GM04504 (cell line): ENCODE data around the gene GNLY.
"Not testable (repeated sequence)": the region's sequence is repeated elsewhere in the genome, so short reads cannot be mapped to it uniquely, and the experiment has no call there.

ENCODE experiments used
- DNase-seq: peaks from one replicate; pipeline ENCODE4 v3.0.0-alpha.2; 2012; ENCODE audit warnings: low read depth

The GNLY gene

DNA sequence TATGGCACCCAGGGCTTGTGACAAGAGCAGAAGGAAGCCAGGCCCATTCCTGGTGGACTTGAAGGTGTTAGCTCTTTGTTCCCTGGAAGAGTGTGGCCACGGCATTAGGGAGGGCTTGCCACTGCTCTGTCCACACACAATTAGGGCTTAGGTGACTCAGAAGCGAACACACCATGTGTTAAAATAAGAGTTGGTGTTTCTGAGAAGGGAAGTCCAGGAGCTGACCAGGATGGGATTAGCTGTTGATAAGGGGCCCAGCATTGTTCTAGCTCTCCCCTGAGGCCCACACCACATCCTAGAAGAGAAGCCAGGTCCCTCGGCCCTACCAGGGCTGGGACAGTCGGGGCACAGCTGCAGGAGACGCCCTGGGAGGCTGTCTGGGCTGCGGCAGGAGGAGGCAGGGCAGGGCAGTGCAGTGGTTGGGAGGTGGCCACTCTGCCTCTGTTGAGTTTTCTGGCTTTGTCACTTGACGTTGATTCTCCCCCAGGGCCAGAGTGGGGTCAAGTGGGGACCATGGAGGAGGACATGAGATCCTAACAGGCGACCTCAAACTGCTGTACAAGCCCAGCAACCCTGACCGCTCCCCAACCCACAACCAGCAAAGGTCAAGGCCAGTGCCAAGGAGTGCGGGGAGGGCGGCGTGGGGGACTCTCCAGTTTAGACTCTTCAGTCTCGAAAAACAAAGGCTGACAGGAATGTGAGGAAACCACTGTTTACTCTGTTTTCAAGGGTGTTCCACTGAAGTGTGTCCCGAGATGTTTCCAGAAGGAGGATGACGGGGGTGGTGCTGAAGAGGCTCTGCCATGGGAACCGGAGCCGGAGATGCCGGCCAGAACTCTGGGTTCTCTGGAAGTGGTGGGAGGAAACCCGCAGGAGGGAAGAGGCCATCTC lies 16.8 kb downstream of the GNLY start:
- no peak for DNase-seq

DNA sequence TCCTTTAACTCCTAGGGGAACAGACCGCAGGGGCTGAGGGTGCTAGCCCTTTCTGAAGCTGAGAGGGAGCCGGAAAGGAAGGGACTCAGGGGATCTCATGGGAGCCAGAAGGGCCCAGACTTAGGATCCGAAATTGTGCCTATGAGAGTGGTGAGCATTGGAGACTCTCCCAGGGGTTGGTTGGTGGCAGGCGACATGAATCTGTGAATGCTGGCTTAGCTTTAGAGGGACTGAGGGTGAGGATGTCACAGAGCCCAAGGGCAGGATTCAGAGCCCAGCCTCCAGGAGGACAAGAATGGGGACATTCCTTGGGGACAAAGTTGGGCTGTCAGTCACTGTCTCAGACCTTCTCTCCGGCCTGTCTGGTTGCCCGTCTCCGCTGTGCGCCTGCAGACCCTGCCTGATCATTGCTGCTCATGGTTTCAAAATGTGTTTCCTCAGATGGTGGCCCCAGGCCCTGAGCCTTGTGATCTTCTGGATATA lies 17.5 kb downstream of the GNLY start:
- DNase-seq: no peak

DNA sequence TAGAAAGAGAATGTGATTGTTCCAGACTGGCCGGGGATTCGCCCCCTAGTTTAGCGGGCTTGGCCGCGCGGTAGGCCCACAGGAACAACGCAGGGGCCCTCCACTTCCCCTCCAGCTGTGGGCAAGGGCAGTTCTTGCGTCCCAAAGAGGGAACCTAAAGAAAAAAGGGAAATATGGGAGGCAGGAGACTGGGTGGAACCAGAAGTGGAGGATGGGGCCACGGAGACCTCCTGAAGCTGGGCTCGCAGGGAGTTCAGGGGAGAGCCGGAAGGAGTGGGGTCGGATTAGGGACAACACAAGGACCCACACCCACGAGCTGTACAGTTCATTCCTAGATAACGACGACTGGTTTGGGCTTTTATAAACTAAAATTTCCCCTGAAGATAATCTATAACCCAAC lies 18.2 kb downstream of the GNLY start:
- no peak for DNase-seq

DNA sequence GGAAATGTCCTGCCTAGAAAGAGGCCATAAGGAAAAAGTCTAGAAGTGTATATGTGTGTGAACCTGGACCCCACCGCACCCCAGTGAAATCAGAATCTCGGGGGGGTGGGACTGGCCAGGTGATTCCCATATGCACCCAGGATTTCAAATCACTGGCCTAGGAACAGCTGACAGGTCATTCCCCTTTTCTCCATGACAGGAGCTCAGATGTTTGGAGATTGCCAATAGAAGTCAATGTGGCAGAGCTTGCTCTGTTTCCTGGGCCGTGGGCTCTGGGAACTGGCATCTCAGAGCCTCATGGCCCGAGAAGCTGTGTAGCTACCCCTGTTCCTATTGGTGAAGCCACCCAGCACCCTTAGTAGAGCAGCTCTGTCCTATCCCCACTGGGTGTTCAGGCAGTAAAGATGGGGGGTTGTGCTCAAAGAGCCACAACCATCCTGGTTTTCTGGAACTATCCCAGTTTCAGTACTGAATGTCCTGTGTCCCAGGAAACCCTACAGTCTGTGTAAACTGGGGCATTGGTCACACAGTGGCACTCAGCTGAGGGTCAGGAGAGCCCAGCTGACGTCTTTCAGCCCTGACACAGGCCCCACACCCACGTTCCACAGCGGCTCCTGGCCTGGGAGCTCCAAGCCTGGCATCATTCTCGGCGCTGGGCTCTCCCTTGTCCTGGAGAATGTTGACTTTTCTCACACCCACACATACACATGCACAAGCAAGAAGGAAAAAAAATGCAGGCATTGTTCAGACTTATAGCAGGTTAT lies 18.9 kb downstream of the GNLY start:
- no peak for DNase-seq

DNA sequence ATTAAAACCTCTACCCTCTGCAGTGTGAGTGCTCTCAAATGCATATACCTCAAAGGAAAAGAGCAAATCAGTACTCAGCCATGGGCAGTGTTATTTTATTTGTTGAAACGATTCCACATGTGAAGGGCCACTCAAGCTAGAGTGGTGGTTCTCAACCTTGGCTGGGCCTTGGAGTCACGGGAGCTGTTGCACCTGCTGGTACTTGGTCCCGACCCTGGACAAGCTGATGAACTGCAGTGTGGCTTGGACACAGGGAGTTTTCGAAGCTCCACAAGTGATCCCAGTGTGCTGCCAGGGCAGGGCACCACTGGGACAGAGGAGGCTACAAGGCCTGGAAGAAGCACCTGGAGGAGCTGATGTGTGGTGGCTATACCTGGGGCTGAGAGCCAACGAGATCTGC lies 19.7 kb downstream of the GNLY start:
- DNase-seq: no peak

- not testable (repeated sequence) for DNase-seq
Measured at GRCh38 chr2:85714421-85714820, 20.3 kb downstream of the GNLY start.

GRCh38 chr2:85714841-85715240 lies 20.7 kb downstream of the GNLY start:
- no peak for DNase-seq

- no peak for DNase-seq
Measured at GRCh38 chr2:85716346-85716914, 22.3 kb downstream of the GNLY start.

DNA sequence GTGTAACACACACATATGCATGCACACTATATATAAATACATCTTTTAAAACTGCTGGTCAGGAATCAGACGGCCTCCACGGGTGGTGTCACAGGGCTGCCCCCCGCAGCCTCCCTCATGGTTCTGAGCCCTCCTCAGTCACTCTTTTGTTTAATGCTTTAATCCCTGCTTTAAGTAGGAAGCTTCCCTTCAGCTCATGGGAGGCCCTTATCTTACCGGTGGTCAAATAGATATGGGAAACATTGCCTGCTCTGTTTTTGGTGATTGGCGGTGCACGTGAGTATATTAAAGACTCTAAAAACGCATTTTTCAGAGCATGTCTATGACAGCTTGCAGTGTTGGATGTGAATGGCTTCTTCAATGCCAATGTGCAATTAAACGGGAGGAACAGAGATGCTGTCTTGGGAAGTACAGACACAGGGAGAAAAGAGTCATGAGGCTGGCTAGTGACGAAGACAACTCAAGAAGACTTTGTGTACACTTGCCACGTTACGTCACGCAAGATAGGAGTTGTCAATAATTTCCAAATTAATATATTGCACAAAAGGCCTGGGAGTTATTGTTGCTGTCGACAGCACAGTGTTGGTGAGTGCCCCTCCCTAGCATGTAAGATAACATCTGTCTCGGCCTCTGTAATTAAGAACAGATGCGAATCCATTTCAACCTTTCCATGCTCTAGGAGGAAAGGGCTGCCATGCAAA lies 23.3 kb downstream of the GNLY start:
- DNase-seq: peak; percentile 80

DNA sequence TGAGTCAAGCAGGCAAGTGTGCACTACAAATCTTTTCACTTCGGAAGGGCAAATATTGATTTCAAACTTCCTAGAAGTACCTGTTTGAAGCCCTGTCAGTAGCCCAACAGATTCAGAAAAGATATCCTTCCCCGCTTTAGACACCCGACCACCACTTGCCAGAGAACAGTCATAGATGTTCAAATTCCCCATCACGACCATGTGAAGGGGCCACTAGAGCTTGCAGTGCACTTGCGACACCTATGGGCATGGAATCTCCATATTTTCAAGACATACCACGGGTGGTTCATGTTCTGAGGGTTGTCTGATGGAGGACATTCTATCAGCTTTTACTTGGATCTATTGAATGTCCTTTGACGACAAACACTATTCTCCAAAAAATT lies 23.8 kb downstream of the GNLY start:
- DNase-seq: no peak

GRCh38 chr2:85718885-85719492 lies 24.8 kb downstream of the GNLY start:
- DNase-seq: no peak

DNA sequence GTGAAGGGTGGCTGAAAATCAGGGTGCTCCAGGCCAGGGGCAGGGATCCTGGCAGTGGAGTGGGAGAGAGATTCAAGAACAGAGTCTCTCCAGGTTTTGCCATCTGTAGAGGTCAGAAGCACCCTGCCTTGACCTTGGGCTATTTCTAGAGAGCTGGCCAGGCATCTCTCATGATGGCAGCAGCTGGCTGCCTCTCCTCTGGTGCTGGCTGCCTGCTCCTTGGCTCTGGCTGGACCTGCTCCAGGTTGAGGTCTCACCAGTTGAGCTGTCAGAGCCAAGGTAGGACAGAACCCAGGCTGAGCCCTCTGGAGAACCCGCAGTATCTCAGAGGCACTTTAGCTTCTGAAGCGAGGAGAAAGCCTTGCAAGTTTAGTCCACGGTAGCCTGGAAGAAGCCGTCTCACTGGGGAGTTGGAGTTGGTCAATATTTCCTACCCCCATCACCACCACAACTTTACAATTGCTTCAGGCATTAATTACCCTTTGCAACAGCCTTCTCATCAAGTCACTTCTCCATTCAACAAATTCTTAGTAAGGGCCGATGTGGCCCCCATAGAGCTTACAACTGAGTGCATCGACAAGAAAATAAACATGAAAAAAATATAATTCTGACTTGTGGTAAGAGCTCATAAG lies 25.6 kb downstream of the GNLY start:
- DNase-seq: no peak

GRCh38 chr2:85720533-85720932 lies 26.4 kb downstream of the GNLY start:
- DNase-seq: no peak

DNA sequence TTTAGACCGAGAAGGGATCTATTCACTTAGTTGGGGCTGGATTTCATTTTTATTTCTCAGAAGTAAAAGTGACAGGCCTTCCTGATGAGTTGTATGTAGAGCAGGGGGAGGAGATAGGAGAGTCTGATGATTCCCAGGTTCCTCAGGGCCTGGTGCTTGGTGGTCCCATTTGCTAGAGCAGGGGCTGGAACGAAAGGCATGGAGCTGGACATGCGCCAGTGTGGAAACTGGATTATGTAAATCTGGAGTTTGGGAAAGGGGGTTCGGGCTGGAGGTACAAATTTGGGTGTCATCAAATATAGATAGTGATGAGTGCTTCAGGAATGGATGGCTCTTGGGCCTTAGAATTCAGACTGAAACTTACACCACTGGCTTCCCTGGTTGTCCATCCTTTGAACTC lies 27.5 kb downstream of the GNLY start:
- no peak for DNase-seq

- DNase-seq: no peak
Measured at GRCh38 chr2:85722519-85722918, 28.4 kb downstream of the GNLY start.

GRCh38 chr2:85723707-85724360 lies 29.7 kb downstream of the GNLY start:
- no peak for DNase-seq

DNA sequence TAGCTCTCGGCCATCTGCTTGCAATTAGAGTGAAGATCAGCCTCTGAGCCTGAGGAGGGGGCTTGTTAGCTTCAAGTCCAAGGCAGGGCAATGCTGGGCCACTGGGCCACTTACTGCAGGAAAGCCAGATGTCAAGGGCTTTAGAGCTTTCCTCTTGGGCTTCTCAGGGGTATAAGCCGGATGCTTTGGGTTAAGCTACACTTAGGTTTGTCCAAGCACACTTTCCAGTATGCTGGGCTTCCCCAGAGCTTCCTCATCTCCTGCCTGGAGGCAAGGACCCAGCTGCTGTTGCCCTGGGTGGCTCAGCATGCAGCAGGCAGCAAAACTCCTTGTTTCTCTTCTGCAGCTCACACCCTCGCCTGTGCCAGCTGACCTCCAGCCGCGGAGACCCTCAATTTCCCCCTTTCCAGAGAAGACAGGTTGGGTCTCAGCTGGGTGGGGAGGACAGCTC lies 30.6 kb downstream of the GNLY start:
- no peak for DNase-seq

DNA sequence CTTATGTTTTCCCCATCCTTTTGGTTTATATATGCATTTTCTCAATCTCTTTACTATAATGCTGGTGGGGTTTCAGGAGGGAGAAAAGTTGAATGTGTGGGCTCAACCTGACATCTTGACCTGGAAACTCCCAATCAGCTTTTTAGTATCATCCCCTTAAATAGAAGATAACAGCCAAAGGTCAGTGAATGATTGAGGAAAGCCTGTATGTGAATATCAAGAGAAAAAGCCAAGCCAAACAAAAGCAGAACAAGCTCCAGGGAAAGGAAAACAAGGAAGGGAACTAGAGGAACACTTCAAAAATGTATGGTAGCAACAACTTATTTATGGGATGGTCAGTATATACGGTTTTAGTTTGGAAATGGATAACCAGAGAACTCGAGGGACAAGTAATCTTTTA lies 31.3 kb downstream of the GNLY start:
- no peak for DNase-seq

GRCh38 chr2:85727798-85728197 lies 33.6 kb downstream of the GNLY start:
- no peak for DNase-seq

- DNase-seq: no peak
Measured at GRCh38 chr2:85728342-85728741, 34.2 kb downstream of the GNLY start.
